Measurements from ENCODE around the gene MYO3B. TPM values are rescaled to one million over a fixed set of nuclear protein-coding genes. Genes with fewer than 3 reads are reported as not detected.

Gene MYO3B
- total RNA-seq, 4 donors from 2014 or later, result 0.48 TPM; not detected in 3

DNA sequence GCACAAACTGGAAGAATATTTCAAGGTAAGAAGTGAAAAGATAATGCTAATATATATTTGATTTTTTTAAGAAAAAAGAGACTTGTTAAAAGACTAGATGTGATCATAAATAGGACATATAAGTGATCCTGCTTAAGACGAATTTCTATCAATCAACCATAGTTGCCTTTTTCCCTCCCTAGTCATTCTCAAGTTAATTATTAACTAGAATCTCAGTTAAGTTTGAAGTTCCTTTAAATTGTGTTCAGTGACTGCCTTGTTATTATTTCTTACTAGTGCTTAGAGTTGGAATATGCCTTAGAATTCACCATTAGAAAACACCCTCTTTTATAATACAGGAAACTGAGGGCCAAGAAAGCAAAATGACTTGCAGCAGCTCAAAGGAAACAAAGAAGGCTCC lies 395.7 kb downstream of the MYO3B start:
- TF ChIP-seq EP300 (IDR thresholded peaks at IDR 0.05; ENCODE audit: low read depth) (no peak), POLR2A (IDR thresholded peaks at IDR 0.05) (no peak)
- TF ChIP-seq, protein P1, sequence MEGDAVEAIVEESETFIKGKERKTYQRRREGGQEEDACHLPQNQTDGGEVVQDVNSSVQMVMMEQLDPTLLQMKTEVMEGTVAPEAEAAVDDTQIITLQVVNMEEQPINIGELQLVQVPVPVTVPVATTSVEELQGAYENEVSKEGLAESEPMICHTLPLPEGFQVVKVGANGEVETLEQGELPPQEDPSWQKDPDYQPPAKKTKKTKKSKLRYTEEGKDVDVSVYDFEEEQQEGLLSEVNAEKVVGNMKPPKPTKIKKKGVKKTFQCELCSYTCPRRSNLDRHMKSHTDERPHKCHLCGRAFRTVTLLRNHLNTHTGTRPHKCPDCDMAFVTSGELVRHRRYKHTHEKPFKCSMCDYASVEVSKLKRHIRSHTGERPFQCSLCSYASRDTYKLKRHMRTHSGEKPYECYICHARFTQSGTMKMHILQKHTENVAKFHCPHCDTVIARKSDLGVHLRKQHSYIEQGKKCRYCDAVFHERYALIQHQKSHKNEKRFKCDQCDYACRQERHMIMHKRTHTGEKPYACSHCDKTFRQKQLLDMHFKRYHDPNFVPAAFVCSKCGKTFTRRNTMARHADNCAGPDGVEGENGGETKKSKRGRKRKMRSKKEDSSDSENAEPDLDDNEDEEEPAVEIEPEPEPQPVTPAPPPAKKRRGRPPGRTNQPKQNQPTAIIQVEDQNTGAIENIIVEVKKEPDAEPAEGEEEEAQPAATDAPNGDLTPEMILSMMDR (IDR thresholded peaks at IDR 0.05), result no peak
- in situ Hi-C loops (cut with MboI; ENCODE audit: low pct_ligation_motif_present in 1 of 4, low pct_unique_long_range_greater_than_20kb in 1 of 4, low sequenced_read_pairs in 3 of 4) (no loop called here), intact Hi-C loops (cut with DNase I; ENCODE audit: low total_unique reads) (no loop called here)
- Histone ChIP-seq H3K4me3 (no peak overlapping the region), H3K4me1 (peaks cover 0 to 4% (median 0%) of the 10 kb centered on the region in 4 donors), H3K27me3 (no peaks in the 10 kb centered on the region), H3K9me3 (no peaks in the 10 kb centered on the region), H3K36me3 (no peaks in the 10 kb centered on the region), H3K27ac (no peak overlapping the region)
- no peak for DNase-seq
- WGBS, 2 donors (ENCODE audit: low coverage in 1 of 2), result 39 to 60% methylated on average over 1 of the region's 1 CpG

DNA sequence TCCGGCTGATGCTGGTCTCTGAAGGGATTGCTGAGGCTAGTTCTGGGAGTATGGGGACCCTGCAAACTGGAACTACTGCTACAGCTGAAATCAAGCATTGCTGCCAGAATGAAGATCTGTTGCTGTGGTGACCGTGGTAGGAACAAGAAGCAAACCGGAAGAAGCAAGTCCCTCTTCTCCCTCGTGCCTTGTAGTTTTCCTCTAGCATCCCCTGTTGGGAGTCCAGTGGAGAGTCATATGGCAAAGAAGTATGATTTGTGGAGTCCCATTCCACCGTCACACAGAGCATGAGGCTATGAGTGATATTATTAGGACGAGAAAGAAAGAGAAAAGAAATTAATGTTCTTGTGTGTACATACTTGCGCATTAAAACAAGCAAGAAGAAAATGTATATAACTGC lies 398.3 kb downstream of the MYO3B start:
- H3K4me3 ChIP-seq, result no peak overlapping the region
- H3K27me3 ChIP-seq, result no peaks in the 10 kb centered on the region
- DNase-seq, result no peak
- intact Hi-C loops (cut with DNase I; ENCODE audit: low total_unique reads), result no loop called here
- TF ChIP-seq, protein P1 (IDR thresholded peaks at IDR 0.05), result no peak
- TF ChIP-seq POLR2A (IDR thresholded peaks at IDR 0.05) (no peak), POLR2AphosphoS5 (IDR thresholded peaks at IDR 0.05) (no peak), EP300 (IDR thresholded peaks at IDR 0.05; ENCODE audit: low read depth) (no peak)
- H3K4me1 ChIP-seq, result peaks cover 0 to 4% (median 0%) of the 10 kb centered on the region in 4 donors
- no peak overlapping the region for H3K27ac ChIP-seq
- 73 to 88% methylated on average over 6 to 7 of the region's 7 CpGs for WGBS, 2 donors (ENCODE audit: low coverage in 1 of 2)
- no peaks in the 10 kb centered on the region for H3K36me3 ChIP-seq
- H3K9me3 ChIP-seq, result no peaks in the 10 kb centered on the region
- in situ Hi-C loops (cut with MboI; ENCODE audit: low pct_ligation_motif_present in 1 of 4, low pct_unique_long_range_greater_than_20kb in 1 of 4, low sequenced_read_pairs in 3 of 4), result no loop called here

DNA sequence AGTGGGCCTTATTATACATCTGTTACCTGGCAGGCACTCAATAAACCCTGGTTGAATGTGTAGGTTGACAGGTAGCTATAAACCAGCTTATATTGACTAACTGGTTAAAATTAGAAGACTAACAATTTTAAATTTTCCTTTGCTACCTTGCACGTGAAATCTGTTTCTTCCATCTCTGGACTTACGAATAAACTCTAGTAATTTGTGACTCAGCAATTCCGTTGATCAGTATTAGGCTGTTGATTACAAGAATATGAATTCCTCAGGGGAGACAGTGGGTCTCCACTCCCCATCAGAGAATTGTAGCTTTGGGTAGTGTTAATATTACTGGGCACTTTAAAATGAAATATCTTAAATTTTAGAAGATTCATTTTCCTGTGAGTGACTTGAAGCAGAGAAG lies 399.4 kb downstream of the MYO3B start:
- TF ChIP-seq POLR2A (IDR thresholded peaks at IDR 0.05) (no peak), EP300 (IDR thresholded peaks at IDR 0.05; ENCODE audit: low read depth) (no peak)
- TF ChIP-seq, protein P1 (IDR thresholded peaks at IDR 0.05), result no peak
- DNase-seq, result no peak
- Histone ChIP-seq H3K9me3 (no peaks in the 10 kb centered on the region), H3K4me3 (no peak overlapping the region), H3K27ac (no peak overlapping the region), H3K27me3 (no peaks in the 10 kb centered on the region), H3K36me3 (no peaks in the 10 kb centered on the region), H3K4me1 (peaks cover 0 to 4% (median 0%) of the 10 kb centered on the region in 4 donors)
- intact Hi-C loops (cut with DNase I; ENCODE audit: low total_unique reads) (no loop called here), in situ Hi-C loops (cut with MboI; ENCODE audit: low pct_ligation_motif_present in 1 of 4, low pct_unique_long_range_greater_than_20kb in 1 of 4, low sequenced_read_pairs in 3 of 4) (no loop called here)
- 83 to 90% methylated on average over 3 of the region's 3 CpGs for WGBS, 2 donors (ENCODE audit: low coverage in 1 of 2)

DNA sequence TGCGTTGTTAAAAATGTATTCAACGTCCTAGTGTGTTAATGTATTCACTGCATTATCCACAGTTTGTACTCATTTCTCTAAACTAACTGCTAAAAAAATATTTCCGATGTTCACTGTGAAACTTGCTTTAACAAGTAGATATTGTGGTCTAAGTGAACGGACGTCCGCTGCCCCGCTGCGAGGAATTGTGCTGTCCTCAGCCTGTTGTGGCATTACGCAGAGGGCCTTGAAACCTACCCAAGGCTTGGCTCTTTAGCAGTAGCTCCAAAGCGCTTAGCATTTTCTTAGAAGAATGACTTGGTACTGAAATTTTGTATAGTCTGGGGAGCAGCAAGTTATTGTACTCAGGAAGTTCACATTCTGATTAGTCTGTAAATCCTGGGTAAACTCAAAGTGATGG lies 400.7 kb downstream of the MYO3B start:
- Histone ChIP-seq H3K36me3 (no peaks in the 10 kb centered on the region), H3K27ac (no peak overlapping the region), H3K9me3 (no peaks in the 10 kb centered on the region), H3K4me3 (no peak overlapping the region), H3K27me3 (no peaks in the 10 kb centered on the region), H3K4me1 (no peaks in the 10 kb centered on the region)
- no peak for DNase-seq
- in situ Hi-C loops (cut with MboI; ENCODE audit: low pct_ligation_motif_present in 1 of 4, low pct_unique_long_range_greater_than_20kb in 1 of 4, low sequenced_read_pairs in 3 of 4), result no loop called here
- TF ChIP-seq POLR2AphosphoS5 (IDR thresholded peaks at IDR 0.05) (no peak), POLR2A (IDR thresholded peaks at IDR 0.05) (no peak), EP300 (IDR thresholded peaks at IDR 0.05; ENCODE audit: low read depth) (no peak)
- TF ChIP-seq, protein P1 (IDR thresholded peaks at IDR 0.05), result no peak
- intact Hi-C loops (cut with DNase I; ENCODE audit: low total_unique reads), result no loop called here
- WGBS, 2 donors (ENCODE audit: low coverage in 1 of 2), result 82 to 92% methylated on average over 8 to 10 of the region's 10 CpGs
